ENCODE results near the gene LLGL1. TPM values are rescaled to one million over a fixed set of nuclear protein-coding genes. Genes with fewer than 3 reads are reported as not detected.

LLGL1 gene
- total RNA-seq, 4 donors from 2014 or later, result 11.1 to 18.0 (median 14.9) TPM

DNA sequence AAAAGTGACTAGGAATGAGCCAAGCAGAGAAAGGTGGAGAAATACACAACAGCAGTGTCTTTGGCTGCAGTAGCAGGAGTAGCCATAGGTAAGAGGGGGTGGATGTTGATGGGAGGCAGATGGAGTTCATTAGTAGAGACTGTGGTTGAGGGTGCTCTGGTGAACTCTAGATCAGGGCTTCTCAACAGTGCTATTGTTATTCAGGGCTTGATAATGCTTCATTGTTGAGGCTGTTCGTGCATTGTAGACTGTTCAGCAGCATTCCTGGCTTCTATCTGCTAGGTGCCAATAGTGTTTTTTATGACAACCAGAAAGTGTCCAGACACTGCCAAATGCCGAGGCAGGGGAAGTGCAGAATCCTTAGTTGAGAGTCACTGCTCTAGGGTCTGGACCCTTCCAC, 38.2 kb upstream of the LLGL1 start:
- no peak for DNase-seq
- in situ Hi-C loops (cut with MboI; ENCODE audit: low pct_ligation_motif_present in 1 of 4, low pct_unique_long_range_greater_than_20kb in 1 of 4, low sequenced_read_pairs in 3 of 4), result no loop called here
- intact Hi-C loops (cut with DNase I; ENCODE audit: low total_unique reads), result no loop called here
- peak overlapping the region in 3 of 4 donors; percentile 81 to 90 (median 83) for H3K4me3 ChIP-seq
- no peaks in the 10 kb centered on the region for H3K9me3 ChIP-seq
- no peaks in the 10 kb centered on the region for H3K36me3 ChIP-seq
- no peak for TF ChIP-seq POLR2A (IDR thresholded peaks at IDR 0.05)
- no peak for TF ChIP-seq EP300 (IDR thresholded peaks at IDR 0.05; ENCODE audit: low read depth)
- TF ChIP-seq, protein P1, sequence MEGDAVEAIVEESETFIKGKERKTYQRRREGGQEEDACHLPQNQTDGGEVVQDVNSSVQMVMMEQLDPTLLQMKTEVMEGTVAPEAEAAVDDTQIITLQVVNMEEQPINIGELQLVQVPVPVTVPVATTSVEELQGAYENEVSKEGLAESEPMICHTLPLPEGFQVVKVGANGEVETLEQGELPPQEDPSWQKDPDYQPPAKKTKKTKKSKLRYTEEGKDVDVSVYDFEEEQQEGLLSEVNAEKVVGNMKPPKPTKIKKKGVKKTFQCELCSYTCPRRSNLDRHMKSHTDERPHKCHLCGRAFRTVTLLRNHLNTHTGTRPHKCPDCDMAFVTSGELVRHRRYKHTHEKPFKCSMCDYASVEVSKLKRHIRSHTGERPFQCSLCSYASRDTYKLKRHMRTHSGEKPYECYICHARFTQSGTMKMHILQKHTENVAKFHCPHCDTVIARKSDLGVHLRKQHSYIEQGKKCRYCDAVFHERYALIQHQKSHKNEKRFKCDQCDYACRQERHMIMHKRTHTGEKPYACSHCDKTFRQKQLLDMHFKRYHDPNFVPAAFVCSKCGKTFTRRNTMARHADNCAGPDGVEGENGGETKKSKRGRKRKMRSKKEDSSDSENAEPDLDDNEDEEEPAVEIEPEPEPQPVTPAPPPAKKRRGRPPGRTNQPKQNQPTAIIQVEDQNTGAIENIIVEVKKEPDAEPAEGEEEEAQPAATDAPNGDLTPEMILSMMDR (IDR thresholded peaks at IDR 0.05), result no peak
- TF ChIP-seq POLR2AphosphoS5 (IDR thresholded peaks at IDR 0.05), result no peak
- H3K27me3 ChIP-seq, result no peaks in the 10 kb centered on the region
- H3K4me1 ChIP-seq, result peaks cover 50 to 81% (median 76%) of the 10 kb centered on the region in 4 donors
- WGBS, 2 donors (ENCODE audit: low coverage in 1 of 2), result 16% methylated on average over 2 of the region's 2 CpGs; no CpG with 5 or more reads in 1 of the 2 donors
- peak overlapping the region; percentile 97 to 100 (median 98) for H3K27ac ChIP-seq

DNA sequence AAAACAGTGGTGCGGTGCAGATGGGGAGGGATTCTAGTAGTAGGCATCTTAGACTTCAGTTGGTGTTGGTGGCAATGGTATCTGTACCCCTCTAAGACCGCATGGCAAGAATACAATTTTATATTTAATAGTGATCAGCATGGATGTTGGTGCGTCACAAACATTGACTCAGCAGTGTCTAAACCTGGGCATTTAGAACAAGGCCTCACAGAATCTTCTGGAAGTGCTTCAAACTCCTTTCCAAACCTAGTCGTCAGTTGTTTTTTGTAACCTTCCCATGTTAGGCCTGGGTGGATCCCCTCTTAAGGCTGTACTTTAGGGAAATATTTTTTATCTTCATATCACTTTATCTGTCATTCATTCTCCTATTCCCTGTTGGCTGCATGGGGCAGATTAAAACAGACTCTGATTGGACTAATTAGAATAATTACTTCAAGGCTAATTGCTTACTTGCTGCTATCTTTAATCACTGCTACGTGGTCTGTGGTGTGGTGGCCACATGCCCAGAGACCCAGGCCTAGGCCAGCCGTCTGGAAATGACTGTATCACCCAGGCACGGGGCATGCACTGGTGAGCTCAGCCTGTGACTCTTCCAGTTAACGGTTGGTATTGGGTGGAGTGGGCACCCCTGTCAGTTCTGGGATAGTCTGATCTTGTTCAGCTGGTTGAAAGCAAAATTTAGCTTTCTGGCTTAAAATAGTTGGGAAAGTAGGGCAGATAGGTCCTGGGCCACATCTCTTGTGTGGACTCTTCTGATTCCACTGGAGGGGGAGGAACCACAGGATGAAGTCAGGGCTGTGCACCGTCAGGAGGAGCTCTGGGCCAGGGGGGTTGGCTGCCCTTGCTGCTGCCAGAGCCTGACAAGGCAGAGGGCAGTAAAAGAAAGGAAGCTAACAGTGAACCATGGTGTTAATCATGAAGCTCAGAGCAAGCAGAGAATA, 37.3 kb upstream of the LLGL1 start:
- H3K27ac ChIP-seq, result peak overlapping the region; percentile 17 to 100 (median 98)
- peaks cover 47 to 77% (median 72%) of the 10 kb centered on the region in 4 donors for H3K4me1 ChIP-seq
- peak overlapping the region in 2 of 4 donors; percentile 81 to 83 for H3K4me3 ChIP-seq
- H3K9me3 ChIP-seq, result no peaks in the 10 kb centered on the region
- no peaks in the 10 kb centered on the region for H3K36me3 ChIP-seq
- in situ Hi-C loops (cut with MboI; ENCODE audit: low pct_ligation_motif_present in 1 of 4, low pct_unique_long_range_greater_than_20kb in 1 of 4, low sequenced_read_pairs in 3 of 4), result no loop called here
- intact Hi-C loops (cut with DNase I; ENCODE audit: low total_unique reads), result no loop called here
- WGBS, 2 donors (ENCODE audit: low coverage in 1 of 2), result 37 to 55% methylated on average over 4 to 9 of the region's 9 CpGs
- TF ChIP-seq POLR2AphosphoS5 (IDR thresholded peaks at IDR 0.05) (no peak), EP300 (IDR thresholded peaks at IDR 0.05; ENCODE audit: low read depth) (no peak), POLR2A (IDR thresholded peaks at IDR 0.05) (no peak)
- TF ChIP-seq, protein P1 (IDR thresholded peaks at IDR 0.05), result no peak
- no peak for DNase-seq
- no peaks in the 10 kb centered on the region for H3K27me3 ChIP-seq

DNA sequence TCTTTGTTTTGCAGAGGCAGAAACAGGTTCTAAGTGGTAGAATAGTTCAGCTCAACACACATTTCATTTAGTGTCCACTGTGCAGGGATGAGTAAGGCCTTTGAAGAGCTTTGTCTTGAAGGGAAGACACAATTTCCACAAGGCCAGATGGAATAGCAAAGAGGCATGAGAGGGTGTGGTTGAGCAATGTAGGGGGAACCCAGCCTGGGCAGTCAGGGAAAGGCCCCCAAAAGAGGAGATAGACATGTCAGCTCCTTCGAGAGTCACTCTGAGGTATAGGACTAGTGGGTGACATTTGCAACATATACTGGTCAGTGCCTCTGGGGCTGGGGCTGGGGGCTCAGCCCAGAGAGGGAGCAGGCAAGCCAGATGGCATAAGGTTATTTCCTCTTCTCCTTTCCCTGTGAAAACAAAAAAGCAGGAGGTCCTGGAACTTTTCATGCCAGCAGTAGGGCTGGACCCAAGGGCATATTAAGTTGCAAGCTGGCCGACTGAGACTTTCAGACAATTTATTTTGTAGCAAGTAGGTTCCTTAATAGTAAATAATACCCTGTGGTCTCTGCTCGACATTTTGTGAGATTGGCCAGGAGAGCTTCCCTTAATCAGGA, 34.7 kb upstream of the LLGL1 start:
- intact Hi-C loops (cut with DNase I; ENCODE audit: low total_unique reads) (no loop called here), in situ Hi-C loops (cut with MboI; ENCODE audit: low pct_ligation_motif_present in 1 of 4, low pct_unique_long_range_greater_than_20kb in 1 of 4, low sequenced_read_pairs in 3 of 4) (no loop called here)
- no peak for DNase-seq
- H3K9me3 ChIP-seq, result no peaks in the 10 kb centered on the region
- TF ChIP-seq POLR2AphosphoS5 (IDR thresholded peaks at IDR 0.05), result no peak
- TF ChIP-seq, protein P1 (IDR thresholded peaks at IDR 0.05), result no peak
- no peak for TF ChIP-seq EP300 (IDR thresholded peaks at IDR 0.05; ENCODE audit: low read depth)
- TF ChIP-seq POLR2A (IDR thresholded peaks at IDR 0.05), result no peak
- 57 to 100% methylated on average over 1 to 3 of the region's 3 CpGs for WGBS, 2 donors (ENCODE audit: low coverage in 1 of 2)
- H3K36me3 ChIP-seq, result peaks cover 0 to 12% (median 4%) of the 10 kb centered on the region in 4 donors
- peak overlapping the region; percentile 15 to 31 (median 28) for H3K27ac ChIP-seq
- no peak overlapping the region for H3K4me3 ChIP-seq
- H3K27me3 ChIP-seq, result no peaks in the 10 kb centered on the region
- H3K4me1 ChIP-seq, result peaks cover 47 to 67% (median 62%) of the 10 kb centered on the region in 4 donors

DNA sequence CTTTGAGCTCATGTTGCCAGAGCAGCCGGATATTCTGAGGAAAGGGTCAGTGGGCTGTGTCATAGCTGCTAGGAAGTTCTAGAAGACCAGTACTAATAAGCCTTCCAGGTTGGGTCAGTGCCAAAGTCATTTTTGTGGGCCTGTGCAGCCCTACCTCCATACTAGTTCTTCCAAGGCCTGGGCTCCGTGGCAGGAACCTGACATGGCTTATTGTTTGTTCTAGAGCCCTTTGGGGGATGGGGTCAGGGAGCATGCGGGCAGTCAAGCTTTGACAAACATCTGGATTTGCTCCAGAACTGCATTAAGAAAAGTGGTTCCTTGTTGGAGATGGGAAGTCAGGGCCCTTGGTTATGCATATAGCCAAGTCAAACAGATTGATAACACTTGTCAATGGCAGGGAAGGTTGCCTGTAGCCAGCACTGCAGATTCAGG, 34.2 kb upstream of the LLGL1 start:
- no peak for DNase-seq
- Histone ChIP-seq H3K4me1 (peaks cover 45 to 64% (median 57%) of the 10 kb centered on the region in 4 donors), H3K9me3 (no peaks in the 10 kb centered on the region), H3K27ac (peak overlapping the region in 3 of 4 donors; percentile 15 to 30 (median 27)), H3K36me3 (peaks cover 0 to 17% (median 6%) of the 10 kb centered on the region in 4 donors), H3K27me3 (no peaks in the 10 kb centered on the region), H3K4me3 (no peak overlapping the region)
- no peak for TF ChIP-seq POLR2AphosphoS5 (IDR thresholded peaks at IDR 0.05)
- no peak for TF ChIP-seq EP300 (IDR thresholded peaks at IDR 0.05; ENCODE audit: low read depth)
- TF ChIP-seq, protein P1 (IDR thresholded peaks at IDR 0.05), result no peak
- no peak for TF ChIP-seq POLR2A (IDR thresholded peaks at IDR 0.05)
- in situ Hi-C loops (cut with MboI; ENCODE audit: low pct_ligation_motif_present in 1 of 4, low pct_unique_long_range_greater_than_20kb in 1 of 4, low sequenced_read_pairs in 3 of 4), result no loop called here
- intact Hi-C loops (cut with DNase I; ENCODE audit: low total_unique reads), result no loop called here
- 39% methylated on average over 3 of the region's 3 CpGs; no CpG with 5 or more reads in 1 of the 2 donors for WGBS, 2 donors (ENCODE audit: low coverage in 1 of 2)

Data from transverse colon (tissue), 4 donors.